Measurements from ENCODE around the gene DHRS4L2.
"Not testable (repeated sequence)": the region's sequence is repeated elsewhere in the genome, so short reads cannot be mapped to it uniquely, and the experiment has no call there.

DHRS4L2 gene

DNA sequence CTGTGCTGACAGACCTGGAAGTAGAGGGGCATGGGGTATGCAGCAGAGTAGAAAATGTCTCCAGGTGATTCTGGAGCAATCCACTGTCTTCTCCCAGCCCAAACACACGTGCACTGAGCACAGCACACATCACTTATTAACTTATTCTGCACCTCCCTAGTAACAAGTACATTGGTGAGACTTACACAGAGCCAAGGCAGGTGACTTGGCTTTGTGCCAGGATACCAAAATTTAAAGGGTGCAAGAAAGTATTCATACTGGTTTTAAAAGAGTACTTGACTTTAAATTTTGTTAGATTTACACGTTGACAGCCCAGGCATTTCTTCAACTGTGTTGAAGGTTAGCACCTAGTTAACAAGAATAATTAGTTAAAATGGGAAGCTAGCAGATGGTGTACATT lies 52.0 kb downstream of the DHRS4L2 start:
- Histone ChIP-seq H3K9me3 (no peaks in the 10 kb centered on the region), H3K4me1 (no peaks in the 10 kb centered on the region; the same call in 1 of the 2 replicates), H3K27me3 (ENCODE audit: low read depth) (peaks cover 5% of the 10 kb centered on the region), H3K4me3 (no peak overlapping the region), H3K36me3 (replicated peaks) (no peaks in the 10 kb centered on the region)
- in situ Hi-C loops (cut with MboI; ENCODE audit: low sequenced_read_pairs): no loop called here
- DNase-seq (ENCODE audit: low spot score in 2 of 2): no peak

DNA sequence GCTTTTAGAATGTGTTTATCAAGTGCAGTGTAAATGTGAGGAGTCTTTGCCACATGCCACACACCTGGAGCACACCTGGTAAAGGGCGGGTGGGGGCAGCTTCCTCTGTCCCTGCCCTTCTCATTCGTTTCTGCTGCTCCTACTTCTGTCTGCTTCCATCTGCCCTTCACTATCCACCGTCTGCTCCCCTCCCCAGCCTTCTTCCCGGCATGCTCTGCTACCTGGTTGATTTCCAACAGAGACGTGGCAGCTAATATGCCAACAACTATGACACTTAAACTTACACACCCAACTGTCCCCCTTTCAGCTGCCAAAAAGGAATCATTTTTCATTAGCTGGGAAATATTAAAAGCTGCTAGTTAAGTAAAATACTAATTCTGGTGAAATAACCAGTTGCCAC lies 54.0 kb downstream of the DHRS4L2 start:
- Histone ChIP-seq H3K4me3 (no peak overlapping the region), H3K36me3 (replicated peaks) (no peaks in the 10 kb centered on the region), H3K4me1 (no peaks in the 10 kb centered on the region), H3K9me3 (no peaks in the 10 kb centered on the region), H3K27me3 (ENCODE audit: low read depth) (peaks cover 16% of the 10 kb centered on the region)
- in situ Hi-C loops (cut with MboI; ENCODE audit: low sequenced_read_pairs): no loop called here
- DNase-seq (ENCODE audit: low spot score in 2 of 2): no peak

DNA sequence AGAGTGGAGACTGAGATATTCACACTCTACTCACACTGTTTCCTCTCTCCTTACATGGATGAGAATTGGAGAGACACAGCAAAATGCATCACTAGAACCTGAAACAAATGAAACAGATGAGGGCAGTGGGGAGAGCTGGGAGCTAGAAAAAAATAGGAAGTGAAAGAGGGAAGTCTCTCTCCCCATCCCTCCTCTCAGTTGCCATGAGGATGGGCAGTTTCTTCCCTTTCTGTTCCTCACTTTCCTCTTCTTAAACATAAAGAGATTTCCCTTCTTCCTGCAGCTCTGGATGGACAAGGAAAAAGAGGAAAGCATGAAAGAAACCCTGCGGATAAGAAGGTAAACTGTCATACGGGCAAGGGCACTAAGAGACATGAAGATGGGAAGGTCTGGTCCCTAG lies 60.3 kb downstream of the DHRS4L2 start:
- H3K9me3 ChIP-seq; in situ Hi-C loops (cut with MboI; ENCODE audit: low sequenced_read_pairs); DNase-seq (ENCODE audit: low spot score in 2 of 2); H3K4me1 ChIP-seq; H3K4me3 ChIP-seq; H3K36me3 ChIP-seq (replicated peaks): not testable (repeated sequence)
- peaks cover 16% of the 10 kb centered on the region for H3K27me3 ChIP-seq (ENCODE audit: low read depth)

DNA sequence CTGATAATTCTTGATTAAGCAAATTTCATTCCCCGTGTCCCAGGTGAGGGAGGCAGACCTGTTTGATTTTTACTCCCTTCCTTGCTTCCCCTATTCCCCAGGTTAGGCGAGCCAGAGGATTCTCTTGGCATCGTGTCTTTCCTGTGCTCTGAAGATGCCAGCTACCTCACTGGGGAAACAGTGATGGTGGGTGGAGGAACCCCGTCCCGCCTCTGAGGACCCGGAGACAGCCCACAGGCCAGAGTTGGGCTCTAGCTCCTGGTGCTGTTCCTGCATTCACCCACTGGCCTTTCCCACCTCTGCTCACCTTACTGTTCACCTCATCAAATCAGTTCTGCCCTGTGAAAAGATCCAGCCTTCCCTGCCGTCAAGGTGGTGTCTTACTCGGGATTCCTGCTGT lies 62.0 kb downstream of the DHRS4L2 start:
- H3K36me3 ChIP-seq (replicated peaks); H3K9me3 ChIP-seq; H3K27me3 ChIP-seq (ENCODE audit: low read depth); DNase-seq (ENCODE audit: low spot score in 2 of 2); H3K4me1 ChIP-seq; in situ Hi-C loops (cut with MboI; ENCODE audit: low sequenced_read_pairs); H3K4me3 ChIP-seq: not testable (repeated sequence)

DNA sequence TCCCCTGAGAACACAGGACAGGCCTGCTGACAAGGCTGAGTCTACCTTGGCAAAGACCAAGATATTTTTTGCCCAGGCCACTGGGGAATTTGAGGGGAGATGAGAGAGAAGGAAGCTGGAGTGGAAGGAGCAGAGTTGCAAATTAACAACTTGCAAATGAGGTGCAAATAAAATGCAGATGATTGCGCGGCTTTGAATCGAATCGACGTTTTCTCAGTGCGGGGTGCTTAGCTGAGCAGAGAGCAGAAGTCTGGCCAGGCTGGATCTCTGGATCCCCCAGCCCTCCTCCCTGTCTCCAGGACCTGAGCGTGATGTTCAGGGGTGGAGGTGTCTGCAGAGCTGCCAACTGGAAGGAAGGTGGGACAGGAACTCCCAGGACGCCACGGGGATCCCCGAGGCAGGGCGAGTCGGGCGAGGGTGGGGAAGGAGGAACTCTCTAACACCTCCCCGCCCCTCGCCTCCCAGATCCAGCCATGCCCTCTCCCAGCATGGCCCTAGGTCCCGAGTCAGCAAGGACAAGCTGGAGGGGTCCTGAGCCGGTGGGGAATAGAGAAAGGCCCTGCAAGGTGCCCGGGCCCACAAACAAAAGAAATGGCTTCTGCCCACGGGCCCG lies 62.6 kb downstream of the DHRS4L2 start:
- in situ Hi-C loops (cut with MboI; ENCODE audit: low sequenced_read_pairs): no loop called here

DNA sequence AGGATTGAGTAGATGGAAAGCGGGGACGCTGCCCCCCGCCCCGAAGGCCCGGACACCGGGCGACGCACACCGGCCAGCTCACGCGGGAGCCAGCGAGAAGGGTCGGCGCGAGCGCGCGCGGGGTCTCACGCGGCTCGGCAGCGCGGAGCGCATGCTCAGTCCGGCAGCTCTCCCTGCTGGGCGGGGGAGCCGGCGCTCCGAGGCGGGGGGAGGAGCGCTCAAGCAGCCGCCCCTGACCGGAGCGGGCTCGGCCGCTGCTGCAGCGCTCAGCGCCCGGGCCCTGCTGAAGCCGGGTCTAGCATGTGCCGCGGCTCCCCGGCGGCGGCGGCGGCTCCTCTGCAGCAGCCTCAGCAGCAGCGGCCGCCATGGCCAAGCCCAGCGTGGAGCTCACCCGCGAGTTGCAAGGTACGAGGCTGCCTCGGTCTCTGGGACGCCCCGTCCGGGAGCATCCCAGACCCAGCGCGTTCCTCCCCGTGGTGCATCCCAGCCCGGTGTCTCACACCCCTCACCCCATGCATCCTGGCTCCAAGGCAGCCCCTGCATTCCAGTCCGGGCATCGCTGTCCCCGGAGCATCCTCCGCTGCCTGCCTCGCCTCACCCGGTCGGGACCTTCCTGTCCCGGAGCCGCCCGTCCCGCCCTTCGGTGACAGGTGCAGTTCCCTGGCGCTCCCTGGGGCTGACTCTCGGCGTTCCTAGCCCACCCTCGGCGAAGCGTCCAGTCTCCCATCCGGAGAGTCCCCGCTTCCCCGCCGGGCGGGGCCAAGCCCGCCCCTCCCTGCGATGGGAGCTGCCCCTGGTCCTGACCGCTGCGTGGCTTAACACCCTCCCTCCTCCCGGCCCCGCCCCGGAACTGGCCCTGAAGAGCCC lies 63.3 kb downstream of the DHRS4L2 start, which contains the start of gene CARMIL3:
Gene CARMIL3 (plus strand): TSS at position 221 of the 867 bp plus-strand sequence. CDS start 145 bp downstream, at position 366.
- no peaks in the 10 kb centered on the region; the same call in 1 of the 2 replicates for H3K4me1 ChIP-seq
- peak; percentile 57 to 86 for DNase-seq (ENCODE audit: low spot score in 2 of 2)

More for the DNA sequence above, 62.6 kb downstream of the DHRS4L2 start:
- no peak for DNase-seq (ENCODE audit: low spot score in 2 of 2)
- no peaks in the 10 kb centered on the region; the same call in 1 of the 2 replicates for H3K4me1 ChIP-seq
- peak overlapping the region; percentile 49 for H3K4me3 ChIP-seq
- H3K9me3 ChIP-seq: no peaks in the 10 kb centered on the region
- peaks cover 5% of the 10 kb centered on the region; the same call in 1 of the 2 replicates for H3K27me3 ChIP-seq (ENCODE audit: low read depth)
- no peaks in the 10 kb centered on the region for H3K36me3 ChIP-seq (replicated peaks)

DNA sequence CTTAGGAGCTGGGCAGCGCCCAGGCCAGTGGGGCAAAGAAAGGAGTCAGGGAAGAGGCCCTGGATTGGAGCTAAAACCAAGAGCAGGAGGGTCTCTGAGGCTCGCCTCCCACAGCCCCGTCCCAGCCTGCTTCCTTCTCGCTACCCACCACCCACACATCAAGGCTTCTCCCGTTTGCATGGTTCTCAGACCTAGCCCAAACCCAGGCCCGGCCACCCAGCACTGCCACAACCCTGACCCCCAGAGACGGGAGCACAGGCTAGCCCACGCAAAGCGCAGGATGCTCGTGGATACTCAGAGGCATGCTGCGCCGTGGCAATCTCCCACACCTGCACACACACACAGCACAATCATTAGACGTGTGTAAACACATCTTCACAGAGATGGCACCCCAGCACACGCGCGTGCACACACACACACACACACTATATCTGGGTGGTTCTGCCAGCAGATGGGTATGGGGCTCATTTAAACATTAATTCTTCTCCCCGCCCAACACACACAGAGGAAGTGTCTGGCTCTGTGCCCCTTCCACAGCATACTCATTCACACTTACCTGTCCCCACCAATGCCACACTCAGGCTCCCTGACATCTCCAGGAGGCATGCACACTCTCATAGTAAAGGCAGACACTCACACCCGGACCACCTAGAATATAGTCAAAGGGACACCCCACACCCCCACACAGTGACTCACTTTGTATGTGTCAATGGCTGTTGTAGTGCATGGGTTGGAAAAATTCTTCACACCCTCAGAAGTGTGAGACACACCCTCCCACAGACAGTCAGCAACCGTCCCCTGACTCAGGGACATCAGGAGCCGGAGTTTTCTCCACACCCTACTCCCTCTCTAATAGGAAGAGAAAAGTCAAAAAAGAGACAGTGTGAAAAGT lies 64.2 kb downstream of the DHRS4L2 start:
- no peak for DNase-seq (ENCODE audit: low spot score in 2 of 2)
- Histone ChIP-seq H3K4me3 (peak overlapping the region; percentile 49), H3K27me3 (ENCODE audit: low read depth) (no peaks in the 10 kb centered on the region), H3K4me1 (no peaks in the 10 kb centered on the region; the same call in 1 of the 2 replicates), H3K9me3 (no peaks in the 10 kb centered on the region), H3K36me3 (replicated peaks) (no peaks in the 10 kb centered on the region)
- in situ Hi-C loops (cut with MboI; ENCODE audit: low sequenced_read_pairs): no loop called here

More for the DNA sequence above, 63.3 kb downstream of the DHRS4L2 start, which contains the start of gene CARMIL3:
- Histone ChIP-seq H3K4me3 (peak within 1 kb of the TSS; percentile 49), H3K9me3 (no peaks in the 10 kb centered on the region), H3K27me3 (ENCODE audit: low read depth) (no peaks in the 10 kb centered on the region), H3K36me3 (replicated peaks) (no peaks in the 10 kb centered on the region)
- in situ Hi-C loops (cut with MboI; ENCODE audit: low sequenced_read_pairs): no loop called here

DNA sequence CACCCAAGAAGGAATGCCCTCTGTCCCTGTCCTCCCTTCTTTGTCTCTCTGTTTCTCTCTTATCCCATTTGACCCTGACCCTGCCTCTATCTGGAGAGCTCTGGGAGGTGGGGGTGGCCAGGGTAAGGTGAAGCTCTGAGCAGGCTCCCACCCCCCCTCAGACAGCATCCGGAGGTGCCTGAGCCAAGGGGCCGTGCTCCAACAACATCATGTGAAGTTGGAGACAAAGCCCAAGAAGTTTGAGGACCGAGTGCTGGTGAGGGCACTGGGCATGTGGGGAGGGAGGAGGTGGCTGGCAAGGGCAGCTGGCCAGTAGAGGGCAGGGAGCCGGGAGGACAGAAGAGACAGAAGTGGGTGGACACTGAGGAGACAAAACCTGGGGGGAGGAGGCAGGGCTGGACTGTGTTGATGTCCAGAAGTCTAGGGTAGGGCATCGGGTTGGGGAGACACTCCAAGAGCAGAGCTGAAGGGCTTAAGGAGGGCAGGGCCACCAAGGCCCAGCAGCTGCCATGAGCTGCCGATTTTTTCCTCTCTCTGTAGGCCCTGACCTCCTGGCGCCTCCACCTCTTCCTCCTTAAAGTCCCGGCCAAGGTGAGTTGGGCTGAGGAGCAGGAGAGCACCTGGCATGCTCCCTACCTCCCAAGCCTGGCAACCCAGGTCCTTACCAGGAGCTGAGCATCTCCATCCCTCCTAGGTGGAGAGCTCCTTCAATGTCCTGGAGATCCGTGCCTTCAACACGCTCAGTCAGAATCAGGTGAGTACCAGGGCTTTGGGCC lies 65.0 kb downstream of the DHRS4L2 start:
- no peak for DNase-seq (ENCODE audit: low spot score in 2 of 2)
- in situ Hi-C loops (cut with MboI; ENCODE audit: low sequenced_read_pairs): no loop called here
- H3K27me3 ChIP-seq (ENCODE audit: low read depth): no peaks in the 10 kb centered on the region
- no peak overlapping the region for H3K4me3 ChIP-seq
- H3K4me1 ChIP-seq: no peaks in the 10 kb centered on the region; the same call in 1 of the 2 replicates
- no peaks in the 10 kb centered on the region for H3K36me3 ChIP-seq (replicated peaks)
- no peaks in the 10 kb centered on the region for H3K9me3 ChIP-seq

DNA sequence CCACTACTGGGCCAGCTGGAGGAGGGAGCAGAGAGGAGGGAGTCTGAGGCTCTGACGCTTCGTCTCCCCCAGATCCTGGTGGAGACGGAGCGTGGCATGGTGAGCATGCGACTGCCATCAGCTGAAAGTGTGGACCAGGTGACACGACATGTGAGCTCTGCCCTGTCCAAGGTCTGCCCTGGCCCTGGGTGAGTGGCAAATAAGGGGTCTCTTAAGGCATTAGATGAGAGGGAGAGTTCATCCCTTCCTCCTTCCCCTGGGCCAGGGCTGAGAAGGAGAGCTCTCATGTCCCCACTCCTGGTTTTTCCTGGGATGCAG lies 65.6 kb downstream of the DHRS4L2 start:
- DNase-seq (ENCODE audit: low spot score in 2 of 2): no peak
- no peaks in the 10 kb centered on the region for H3K27me3 ChIP-seq (ENCODE audit: low read depth)
- no peaks in the 10 kb centered on the region for H3K36me3 ChIP-seq (replicated peaks)
- no peaks in the 10 kb centered on the region; the same call in 1 of the 2 replicates for H3K4me1 ChIP-seq
- in situ Hi-C loops (cut with MboI; ENCODE audit: low sequenced_read_pairs): no loop called here
- H3K4me3 ChIP-seq: no peak overlapping the region
- H3K9me3 ChIP-seq: no peaks in the 10 kb centered on the region

DNA sequence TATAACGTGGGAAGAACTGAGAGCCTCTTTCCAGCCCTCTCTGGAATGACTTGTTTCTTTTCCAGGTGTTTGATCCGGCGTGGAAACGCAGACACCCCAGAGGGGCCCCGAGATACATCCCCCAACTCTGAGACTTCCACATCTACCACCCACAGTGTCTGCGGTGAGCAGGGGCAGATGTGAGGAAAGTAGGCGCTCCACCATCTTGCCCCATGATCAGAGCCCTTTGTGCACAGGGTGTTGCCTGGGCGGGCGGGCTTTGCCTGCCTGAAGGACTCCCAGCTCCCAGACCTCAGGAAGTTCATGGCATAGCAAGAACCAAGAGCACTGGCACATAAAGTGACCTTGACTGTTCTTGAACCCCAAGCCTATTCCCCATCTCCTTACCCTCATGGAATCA lies 65.9 kb downstream of the DHRS4L2 start:
- no peaks in the 10 kb centered on the region for H3K36me3 ChIP-seq (replicated peaks)
- no peaks in the 10 kb centered on the region for H3K9me3 ChIP-seq
- no peak for DNase-seq (ENCODE audit: low spot score in 2 of 2)
- no peaks in the 10 kb centered on the region; the same call in 1 of the 2 replicates for H3K4me1 ChIP-seq
- no peak overlapping the region for H3K4me3 ChIP-seq
- H3K27me3 ChIP-seq (ENCODE audit: low read depth): no peaks in the 10 kb centered on the region
- in situ Hi-C loops (cut with MboI; ENCODE audit: low sequenced_read_pairs): no loop called here
